Measurements from ENCODE around the gene PPP2R3A. TPM values are rescaled to one million over a fixed set of nuclear protein-coding genes. Genes with fewer than 3 reads are reported as not detected.

The PPP2R3A gene
- total and polyA plus RNA-seq, 2 donors (not counting 3 experiments of a cell fraction or from before 2014, with no cell fraction given) = 3.3 to 14.6 TPM

DNA sequence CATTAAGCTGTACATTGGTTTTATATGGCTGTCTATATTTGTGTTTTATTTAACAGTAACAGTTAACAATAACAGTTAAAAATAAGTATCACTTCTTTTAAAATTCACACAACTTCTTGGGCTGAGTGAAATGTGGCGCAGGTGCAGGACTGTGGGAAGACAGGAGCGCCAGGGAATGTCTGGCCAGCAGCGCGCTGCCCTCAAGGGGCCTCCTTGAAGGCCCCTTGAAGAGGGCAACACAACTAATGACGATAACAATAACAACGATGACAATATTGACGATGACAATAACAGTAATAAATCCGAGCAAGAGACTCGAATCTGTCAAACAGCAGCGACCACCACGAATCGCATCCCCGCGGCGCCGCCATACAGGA, 411 bp upstream of the PPP2R3A start:
- BruUV-seq (replicated peaks) = no TSS peak
- Histone ChIP-seq H3K9me3 (replicated peaks; ENCODE audit: control insufficient read depth, insufficient read depth, low read length) (no peaks in the 10 kb centered on the region), H3K4me2 (ENCODE audit: insufficient read depth, low read length) (peak overlapping the region; percentile 83), H3K27ac (ENCODE audit: insufficient read depth, low read depth, low read length) (no peak overlapping the region), H3K9ac (replicated peaks; ENCODE audit: extremely low read depth, insufficient read depth, low read length) (no peak overlapping the region), H3K9me1 (replicated peaks; ENCODE audit: control insufficient read depth, extremely low read depth, insufficient read depth, low read length) (no peaks in the 10 kb centered on the region), H3K79me2 (ENCODE audit: control insufficient read depth, insufficient read depth, low read length) (no peaks in the 10 kb centered on the region), H3K4me1 (ENCODE audit: control insufficient read depth, extremely low read depth, insufficient read depth, low read length) (peaks cover 10% of the 10 kb centered on the region), H3K4me3 (replicated peaks in 1 of 3; ENCODE audit: insufficient read depth in 1 of 3, low read depth in 1 of 3, low read length in 3 of 3) (peak overlapping the region in 2 of 3 experiments; percentile 59 to 95), H2AFZ (ENCODE audit: low read depth, low read length) (peak overlapping the region; percentile 89), H3K36me3 (ENCODE audit: control insufficient read depth in 2 of 2, extremely low read depth in 1 of 2, insufficient read depth in 2 of 2, low read length in 2 of 2) (no peaks in the 10 kb centered on the region), H4K20me1 (replicated peaks; ENCODE audit: control insufficient read depth, extremely low read depth, insufficient read depth, low read length) (no peaks in the 10 kb centered on the region), H3K27me3 (ENCODE audit: control insufficient read depth in 2 of 2, insufficient read depth in 2 of 2, low read length in 2 of 2) (peaks cover 5 to 6% of the 10 kb centered on the region in 2 experiments)
- FAIRE-seq (no peak), DNase-seq (ENCODE audit: low read depth, low spot score) (no peak)
- no peak for TF ChIP-seq POLR2AphosphoS5 (IDR thresholded peaks at IDR 0.05; ENCODE audit: insufficient read depth, low read depth, low read length)
- TF ChIP-seq GATA2 (IDR thresholded peaks at IDR 0.05; ENCODE audit: insufficient read depth, insufficient read length, low read depth, low read length) = no peak
- TF ChIP-seq, protein P1, sequence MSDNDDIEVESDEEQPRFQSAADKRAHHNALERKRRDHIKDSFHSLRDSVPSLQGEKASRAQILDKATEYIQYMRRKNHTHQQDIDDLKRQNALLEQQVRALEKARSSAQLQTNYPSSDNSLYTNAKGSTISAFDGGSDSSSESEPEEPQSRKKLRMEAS (IDR thresholded peaks at IDR 0.05; ENCODE audit: insufficient read depth, insufficient read length) = no peak
- TF ChIP-seq CTCF (IDR thresholded peaks at IDR 0.05; ENCODE audit: extremely low read depth in 1 of 2, insufficient read depth in 1 of 2, low read depth in 1 of 2, low read length in 2 of 2) = no peak
- no peak for TF ChIP-seq FOS (IDR thresholded peaks at IDR 0.05; ENCODE audit: borderline replicate concordance, insufficient read depth, low read length)
- no peak for TF ChIP-seq MYC (IDR thresholded peaks at IDR 0.05; ENCODE audit: low read depth, low read length)
- TF ChIP-seq JUN (IDR thresholded peaks at IDR 0.05; ENCODE audit: borderline replicate concordance, insufficient read depth, insufficient read length, low read depth) = no peak
- no peak for TF ChIP-seq EZH2 (IDR thresholded peaks at IDR 0.05; ENCODE audit: borderline replicate concordance, low read depth, low read length, severe bottlenecking)
- no peak for TF ChIP-seq POLR2A (IDR thresholded peaks at IDR 0.05; ENCODE audit: low read depth, low read length)
- POLR2A ChIA-PET = interaction anchor here (0.9 kb wide), 1 partner anchor 1170 kb away, joined by 3 read pairs; the partner anchor contains the start of gene EPHB1
- CTCF ChIA-PET = interaction anchor here (0.9 to 4.0 kb wide), 4 partner anchors 27 to 787 kb away, joined by 5 to 52 read pairs (median 10); partner anchors contain the start of gene STAG1
- dilution Hi-C loops (cut with MboI; ENCODE audit: extremely low pct_ligation_motif_present, low sequenced_read_pairs) = no loop called here
- intact Hi-C loops (cut with micrococcal nuclease) = loop anchor here (1.0 kb wide), 1 partner anchor 27 kb away; no protein-coding TSS in a partner anchor

Measured in endothelial cell of umbilical vein (primary cell).